Upper lobe of left lung (tissue), 4 donors: ENCODE measurements around the gene IL1RL1.

Experiments
- EP300 ChIP-seq, 4 donors: sonication (generic); formaldehyde crosslinking; IDR thresholded peaks; one replicate each; pipeline ENCODE4 v1.5.1; 2017; ENCODE audit warnings: antibody characterized with exemption in 4 of 4, control low read depth in 2 of 4
- POLR2A ChIP-seq, 4 donors: fragments of 450-650 bp; IDR thresholded peaks; one replicate each; pipeline ENCODE4 v1.5.1; 2016 to 2017; ENCODE audit warnings: antibody characterized with exemption in 4 of 4, mild to moderate bottlenecking in 2 of 4
- POLR2AphosphoS5 ChIP-seq, 2 donors: sonication (generic); formaldehyde crosslinking; IDR thresholded peaks; one replicate each; pipeline ENCODE4 v1.5.1; 2017; ENCODE audit warnings: antibody characterized with exemption in 2 of 2
- TF ChIP-seq, protein P1 (sequence below), 6 experiments: fragments of 450-650 bp in 4 of 6; fragments of 200-600 bp in 2 of 6; sonication (generic) in 2 of 6; IDR thresholded peaks; one replicate each; pipeline ENCODE4 v1.5.1; 2016 to 2019; ENCODE audit warnings: antibody characterized with exemption in 6 of 6

DNA sequence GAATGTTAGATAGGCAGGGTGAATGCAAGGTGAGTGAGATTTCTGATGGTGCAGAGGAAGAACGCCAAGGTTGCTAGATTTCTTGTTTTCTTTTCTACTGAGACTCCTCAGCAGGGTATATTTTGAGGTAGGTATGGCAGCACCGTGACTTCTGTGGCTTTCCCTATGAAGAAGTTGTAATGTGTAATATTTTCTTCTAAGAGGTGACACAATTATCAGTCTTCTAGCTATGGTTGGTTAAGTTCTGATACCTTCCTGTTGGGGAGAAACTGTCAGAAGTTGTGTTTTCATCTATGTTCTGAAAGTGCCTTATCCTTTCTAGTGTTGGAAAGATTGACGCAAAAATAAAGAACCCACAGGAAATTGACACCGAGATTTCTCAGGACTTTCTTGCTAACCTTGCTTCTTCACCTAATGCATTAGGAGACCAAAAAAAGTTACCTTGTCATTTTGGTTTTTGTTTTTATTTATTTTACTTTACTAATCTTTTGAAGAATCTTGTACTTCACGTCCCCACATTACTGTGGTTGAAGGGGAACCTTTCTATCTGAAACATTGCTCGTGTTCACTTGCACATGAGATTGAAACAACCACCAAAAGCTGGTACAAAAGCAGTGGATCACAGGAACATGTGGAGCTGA, 56.1 kb downstream of the IL1RL1 start:
- TF ChIP-seq, protein P1, sequence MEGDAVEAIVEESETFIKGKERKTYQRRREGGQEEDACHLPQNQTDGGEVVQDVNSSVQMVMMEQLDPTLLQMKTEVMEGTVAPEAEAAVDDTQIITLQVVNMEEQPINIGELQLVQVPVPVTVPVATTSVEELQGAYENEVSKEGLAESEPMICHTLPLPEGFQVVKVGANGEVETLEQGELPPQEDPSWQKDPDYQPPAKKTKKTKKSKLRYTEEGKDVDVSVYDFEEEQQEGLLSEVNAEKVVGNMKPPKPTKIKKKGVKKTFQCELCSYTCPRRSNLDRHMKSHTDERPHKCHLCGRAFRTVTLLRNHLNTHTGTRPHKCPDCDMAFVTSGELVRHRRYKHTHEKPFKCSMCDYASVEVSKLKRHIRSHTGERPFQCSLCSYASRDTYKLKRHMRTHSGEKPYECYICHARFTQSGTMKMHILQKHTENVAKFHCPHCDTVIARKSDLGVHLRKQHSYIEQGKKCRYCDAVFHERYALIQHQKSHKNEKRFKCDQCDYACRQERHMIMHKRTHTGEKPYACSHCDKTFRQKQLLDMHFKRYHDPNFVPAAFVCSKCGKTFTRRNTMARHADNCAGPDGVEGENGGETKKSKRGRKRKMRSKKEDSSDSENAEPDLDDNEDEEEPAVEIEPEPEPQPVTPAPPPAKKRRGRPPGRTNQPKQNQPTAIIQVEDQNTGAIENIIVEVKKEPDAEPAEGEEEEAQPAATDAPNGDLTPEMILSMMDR (IDR thresholded peaks at IDR 0.05) = no peak
- no peak for TF ChIP-seq POLR2A (IDR thresholded peaks at IDR 0.05)
- no peak for TF ChIP-seq POLR2AphosphoS5 (IDR thresholded peaks at IDR 0.05)
- TF ChIP-seq EP300 (IDR thresholded peaks at IDR 0.05) = no peak
